ENCODE measurements around the gene POU2F1.
A peak's percentile ranks its signal among the peaks of the same experiment; 100 is the strongest.
"Not testable (repeated sequence)": the region's sequence is repeated elsewhere in the genome, so short reads cannot be mapped to it uniquely, and the experiment has no call there.

POU2F1 gene

DNA sequence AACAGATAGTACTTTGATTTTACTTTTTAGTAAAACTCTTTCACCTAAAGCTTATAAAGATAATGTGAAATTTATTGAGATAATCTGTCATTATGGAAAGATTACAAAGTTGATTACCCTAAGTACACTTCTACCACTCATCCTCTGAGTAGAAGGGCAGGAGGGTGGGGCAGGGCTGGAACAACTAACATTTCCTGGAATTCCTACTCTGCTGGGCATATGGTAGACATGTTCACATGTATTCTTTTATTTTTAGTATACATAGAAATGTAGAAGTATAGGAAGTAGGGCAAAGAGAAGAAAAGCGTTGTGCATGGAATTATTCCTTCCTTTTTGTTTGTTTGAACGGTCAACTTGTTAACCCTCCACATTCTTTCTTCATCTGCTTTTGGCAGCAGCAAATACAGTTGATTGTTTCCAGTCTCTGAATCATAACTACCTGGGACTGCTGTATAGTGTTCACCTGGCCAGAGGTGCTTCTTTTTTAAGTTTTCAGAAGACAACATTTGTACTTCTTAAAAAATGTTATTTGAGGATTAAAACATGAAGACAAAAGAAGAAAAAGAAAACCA is 85.1 kb downstream of the POU2F1 start:
- DNase-seq = no peak

DNA sequence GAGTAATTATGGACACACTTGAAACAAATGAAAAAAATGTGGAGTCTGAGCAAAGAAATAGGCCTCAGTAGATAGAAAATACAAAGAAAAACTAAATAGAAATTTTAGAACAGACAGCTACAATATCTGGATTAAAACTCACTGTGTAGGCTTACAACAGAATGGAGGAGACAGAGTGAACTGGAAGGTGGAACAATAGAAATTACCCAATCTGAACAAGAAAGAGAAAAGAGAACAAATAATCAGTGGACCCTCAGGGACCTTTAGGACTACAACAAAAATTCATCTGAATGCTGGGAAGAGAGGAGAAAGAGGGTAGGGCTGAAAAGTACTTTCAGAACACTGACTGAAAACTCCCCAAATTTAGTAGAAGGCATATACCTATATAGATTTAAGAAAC is 90.0 kb downstream of the POU2F1 start:
- no peak for DNase-seq

- DNase-seq = no peak
Observed at GRCh38 chr1:167312871-167313270, 92.2 kb downstream of the POU2F1 start.

DNA sequence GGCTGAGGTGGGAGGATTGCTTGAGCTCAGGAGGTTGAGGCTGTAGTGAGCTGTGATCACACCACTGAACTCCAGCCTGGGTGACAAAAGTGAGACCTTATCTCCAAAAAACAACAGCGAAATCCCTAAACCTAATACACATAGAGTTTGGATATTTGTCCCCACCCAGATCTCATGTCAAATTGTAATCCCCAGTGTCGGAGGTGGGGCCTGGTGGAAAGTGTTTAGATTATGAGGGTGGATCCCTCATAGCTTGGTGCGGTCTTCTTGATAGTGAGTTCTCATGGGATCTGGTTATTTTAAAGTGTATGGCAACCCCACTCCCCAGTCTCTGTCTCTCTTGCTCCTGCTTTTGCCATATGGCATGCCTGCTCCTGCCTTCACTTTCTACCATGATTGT is 94.0 kb downstream of the POU2F1 start:
- no peak for DNase-seq

GRCh38 chr1:167317463-167317862 is 96.8 kb downstream of the POU2F1 start:
- DNase-seq = no peak

- DNase-seq = not testable (repeated sequence)
Observed at GRCh38 chr1:167319206-167319605, 98.5 kb downstream of the POU2F1 start.

- no peak for DNase-seq
Observed at GRCh38 chr1:167322483-167322882, 101.8 kb downstream of the POU2F1 start.

DNA sequence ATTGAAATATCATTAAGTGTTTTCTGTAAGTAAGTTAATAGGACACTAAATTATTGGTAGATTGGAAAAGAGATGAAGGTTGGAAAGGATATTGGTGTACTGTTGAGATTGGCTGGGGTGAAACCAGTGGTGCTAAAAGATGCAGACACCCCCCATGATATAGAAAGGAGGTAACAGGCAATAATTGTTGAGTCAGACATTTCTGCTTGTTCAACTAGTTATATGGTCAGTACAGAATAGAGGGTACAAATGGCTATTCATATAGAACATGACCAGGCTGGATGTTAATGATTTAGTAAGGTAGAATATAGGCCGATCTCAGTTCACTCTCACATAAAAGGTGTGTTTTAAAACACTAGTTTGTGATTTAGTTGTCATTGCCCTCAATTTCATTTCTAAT is 104.5 kb downstream of the POU2F1 start:
- DNase-seq = no peak

DNA sequence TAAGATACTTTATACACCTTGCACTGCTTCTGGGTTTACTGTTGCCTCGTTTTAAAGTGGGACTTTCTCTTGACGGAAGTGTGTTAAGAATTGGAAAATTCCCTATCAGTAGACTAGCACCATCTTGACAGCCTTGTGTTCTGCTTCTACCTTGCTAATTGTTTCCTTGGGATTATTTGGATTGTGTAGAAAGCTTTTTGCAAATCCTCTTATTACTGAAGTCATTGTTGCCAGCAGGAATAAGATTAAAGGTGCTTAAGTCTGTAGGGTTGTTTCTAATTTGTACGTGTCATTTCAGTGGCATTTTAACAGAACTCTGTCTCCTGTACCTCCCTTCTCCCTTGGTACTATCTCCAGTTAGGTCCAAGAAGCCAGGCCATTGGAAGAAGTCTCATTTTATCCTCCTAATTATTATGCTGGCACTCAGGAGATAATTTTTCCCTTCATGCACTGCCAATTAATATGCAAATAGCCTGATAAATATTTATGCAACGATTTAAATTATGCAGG is 107.7 kb downstream of the POU2F1 start:
- no peak for DNase-seq

DNA sequence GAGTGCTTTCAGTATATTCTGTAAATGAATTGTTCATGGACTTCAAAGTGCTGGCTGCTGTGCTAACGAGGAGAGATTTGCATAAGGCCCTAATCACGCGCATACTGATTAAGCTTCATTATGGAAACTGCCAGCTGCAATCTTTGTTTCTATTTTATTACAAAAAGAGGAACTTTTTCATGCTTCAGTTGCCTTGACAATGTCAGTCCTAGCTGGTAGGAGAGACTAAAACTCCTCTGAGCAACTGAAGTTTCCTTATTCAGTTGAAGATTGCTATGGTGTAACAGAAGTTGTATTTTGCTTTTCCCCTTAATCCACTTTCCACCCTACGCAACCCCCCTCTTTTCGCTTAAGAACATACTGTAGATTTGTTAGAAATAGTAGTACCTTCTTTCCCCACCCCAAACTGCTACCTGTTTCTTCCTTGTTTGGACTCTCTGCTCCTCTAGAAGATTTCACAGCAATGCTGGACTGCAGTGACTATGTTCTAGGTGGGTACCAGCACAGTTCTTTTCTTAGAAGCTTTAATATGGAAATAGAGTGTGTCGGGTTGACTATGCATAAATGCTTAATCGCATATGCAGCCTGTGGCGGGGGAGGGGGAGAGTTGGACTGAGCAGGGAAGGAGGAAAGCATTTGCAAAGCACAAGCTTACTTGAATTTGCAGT is 108.3 kb downstream of the POU2F1 start:
- peak in 46 of 58 donors; percentile 2 to 88 (median 28) for DNase-seq

DNA sequence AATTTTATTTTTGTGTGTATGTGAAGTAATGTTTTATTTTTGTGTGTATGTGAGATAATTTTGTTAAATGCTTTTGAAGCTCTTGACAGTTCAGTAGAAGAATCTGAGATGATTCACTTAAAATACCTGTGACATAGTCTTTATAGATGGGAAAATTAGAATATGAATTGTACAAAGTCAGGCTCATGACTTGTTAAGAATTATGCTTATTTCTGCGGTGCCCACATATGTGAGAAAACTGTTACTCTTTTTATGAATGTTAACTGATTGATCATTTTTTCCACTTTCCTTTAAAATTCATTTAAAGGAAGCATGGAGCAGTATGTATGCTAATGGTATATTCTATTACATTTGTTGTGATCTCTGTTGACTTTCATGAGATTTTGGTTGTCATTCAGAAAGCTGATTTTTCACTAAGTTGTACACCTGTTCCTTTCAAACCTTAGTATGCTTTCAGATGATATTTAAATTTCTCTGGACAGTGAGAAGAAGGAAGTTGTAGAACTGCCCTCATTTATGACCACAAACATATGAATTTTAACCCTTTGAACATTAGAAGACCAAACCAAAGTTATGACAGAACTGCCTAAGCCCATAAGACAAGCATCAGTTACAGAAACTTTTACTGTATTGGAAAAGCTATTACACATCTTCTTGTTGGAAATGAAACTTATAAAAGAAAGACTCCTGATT is 110.1 kb downstream of the POU2F1 start:
- no peak for DNase-seq

- no peak for DNase-seq
Observed at GRCh38 chr1:167331650-167332049, 111.0 kb downstream of the POU2F1 start.

GRCh38 chr1:167332503-167332902 is 111.8 kb downstream of the POU2F1 start:
- no peak for DNase-seq

- no peak for DNase-seq
Observed at GRCh38 chr1:167333124-167333523, 112.4 kb downstream of the POU2F1 start.

- no peak for DNase-seq
Observed at GRCh38 chr1:167333703-167334102, 113.0 kb downstream of the POU2F1 start.

DNA sequence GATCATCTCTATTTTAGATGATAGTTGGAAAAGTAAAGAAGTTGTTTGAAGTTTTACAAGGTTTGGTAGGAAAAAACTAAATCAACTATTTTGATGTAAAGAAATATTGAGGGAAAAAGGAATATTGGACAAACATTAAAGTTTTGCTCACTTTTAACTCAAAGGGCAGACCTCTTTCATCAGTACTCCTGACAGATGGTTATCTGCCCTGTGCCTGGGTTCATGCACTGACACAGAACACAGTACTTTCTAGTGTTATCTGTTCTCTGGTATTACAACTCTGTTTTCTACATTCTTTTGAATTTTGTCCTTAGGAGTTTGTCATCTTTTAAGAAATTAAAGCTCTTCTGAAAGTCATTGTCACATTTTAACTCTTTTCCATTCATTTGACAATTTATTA is 118.7 kb downstream of the POU2F1 start:
- no peak for DNase-seq

- DNase-seq = no peak
Observed at GRCh38 chr1:167342846-167343245, 122.2 kb downstream of the POU2F1 start.

DNA sequence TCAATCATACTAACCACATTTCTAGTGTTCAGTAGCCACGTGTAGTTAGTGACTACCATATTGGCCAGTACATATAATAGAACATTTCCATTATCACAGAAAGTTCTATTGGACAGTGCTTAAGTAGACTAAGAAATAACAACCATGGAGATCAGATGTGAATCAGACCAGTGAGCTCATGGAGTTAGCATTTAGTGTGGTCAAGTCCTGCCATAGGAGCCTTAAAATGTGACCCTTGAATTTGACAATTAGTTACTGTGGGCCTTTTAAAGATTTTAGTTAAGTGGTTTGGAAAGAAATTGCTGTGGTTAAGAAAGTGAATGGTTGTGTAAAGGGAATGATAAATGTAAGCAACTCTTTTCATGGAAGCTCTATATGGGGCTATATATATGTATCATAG is 123.4 kb downstream of the POU2F1 start:
- DNase-seq = no peak

DNA sequence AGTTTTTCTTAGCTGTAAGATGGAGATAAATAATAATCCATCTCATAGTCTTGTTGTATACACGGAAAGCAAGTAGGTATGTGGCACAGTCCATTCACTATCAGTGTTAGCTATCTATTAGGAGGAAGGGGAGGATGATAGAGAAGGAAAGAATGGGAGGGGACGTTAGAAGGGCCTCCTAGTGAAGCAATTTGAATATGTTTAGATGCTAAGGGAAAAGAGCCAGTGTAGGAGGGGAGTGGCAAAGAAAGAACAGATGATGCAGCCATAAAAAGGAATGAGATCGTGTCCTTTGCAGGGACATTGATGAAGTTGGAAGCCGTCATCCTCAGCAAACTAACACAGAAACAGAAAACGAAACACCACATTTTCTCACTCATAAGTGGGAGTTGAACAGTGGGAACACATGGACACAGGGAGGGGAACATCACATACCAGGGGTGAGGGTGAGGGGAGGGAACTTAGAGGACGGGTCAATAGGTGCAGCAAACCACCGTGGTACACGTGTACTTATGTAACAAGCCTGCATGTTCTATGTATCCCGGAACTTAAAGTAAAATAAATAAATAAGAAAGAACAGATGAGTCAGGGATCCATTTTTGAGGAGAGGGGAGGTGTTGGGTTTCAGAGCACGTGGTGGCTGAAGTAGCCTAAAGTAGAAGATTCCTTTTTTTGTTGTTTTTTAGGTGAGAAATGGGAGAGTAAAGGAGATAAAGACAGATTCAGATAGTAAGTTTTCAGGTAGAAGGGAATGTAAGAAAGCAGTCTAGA is 124.1 kb downstream of the POU2F1 start:
- no peak for DNase-seq

- no peak for DNase-seq
Observed at GRCh38 chr1:167345386-167345733, 124.7 kb downstream of the POU2F1 start.

- DNase-seq = no peak
Observed at GRCh38 chr1:167357305-167357704, 136.6 kb downstream of the POU2F1 start.

- no peak for DNase-seq
Observed at GRCh38 chr1:167359295-167359694, 138.6 kb downstream of the POU2F1 start.
